Lower leg skin (tissue), 4 donors: ENCODE data around the gene OLFM4. TPM values are rescaled to one million over a fixed set of nuclear protein-coding genes. Genes with fewer than 3 reads are reported as not detected.

Experiments used
- DNase-seq, 2 donors: peaks; one replicate each; pipeline ENCODE4 v3.0.0-alpha.2; 2019; ENCODE audit warnings: low spot score in 2 of 2
- H3K4me3 ChIP-seq: fragments of 200-600 bp; sonication (generic); 2 replicates; pipeline ENCODE4 v1.5.1; 2017; ENCODE audit warnings: mild to moderate bottlenecking, low read depth; ENCODE audit not compliant: poor library complexity, severe bottlenecking
- POLR2A ChIP-seq, 2 donors: fragments of 450-650 bp; IDR thresholded peaks; one replicate each; pipeline ENCODE4 v1.6.1; 2016 to 2017; ENCODE audit warnings: antibody characterized with exemption in 2 of 2, mild to moderate bottlenecking in 1 of 2, moderate library complexity in 1 of 2
- WGBS, 2 donors: methylation state at CpG; one replicate each; pipeline ENCODE4 v1.1.5; 2018; 5-methylcytosine and 5-hydroxymethylcytosine counted together
- intact Hi-C: fragments of 100-400 bp; cut with DNase I; formaldehyde crosslinking; loops from one replicate; pipeline ENCODE4 v1.15.0; 2023; ENCODE audit warnings: low total_unique reads
- total RNA-seq, 4 donors: library from RNA; depleted of rRNA; stranded (reverse); fragments of >200 nt; gene quantifications; one replicate each; pipeline ENCODE4 v1.1.0, GENCODE V29; 2016
- TF ChIP-seq, protein P1 (sequence below), 3 donors: fragments of 450-650 bp; IDR thresholded peaks; one replicate each; pipeline ENCODE4 v1.5.1; 2016; ENCODE audit warnings: antibody characterized with exemption in 3 of 3, mild to moderate bottlenecking in 3 of 3, moderate library complexity in 2 of 3

OLFM4 gene
- total RNA-seq, 4 donors from 2014 or later = 0.34 to 0.88 (median 0.51) TPM

DNA sequence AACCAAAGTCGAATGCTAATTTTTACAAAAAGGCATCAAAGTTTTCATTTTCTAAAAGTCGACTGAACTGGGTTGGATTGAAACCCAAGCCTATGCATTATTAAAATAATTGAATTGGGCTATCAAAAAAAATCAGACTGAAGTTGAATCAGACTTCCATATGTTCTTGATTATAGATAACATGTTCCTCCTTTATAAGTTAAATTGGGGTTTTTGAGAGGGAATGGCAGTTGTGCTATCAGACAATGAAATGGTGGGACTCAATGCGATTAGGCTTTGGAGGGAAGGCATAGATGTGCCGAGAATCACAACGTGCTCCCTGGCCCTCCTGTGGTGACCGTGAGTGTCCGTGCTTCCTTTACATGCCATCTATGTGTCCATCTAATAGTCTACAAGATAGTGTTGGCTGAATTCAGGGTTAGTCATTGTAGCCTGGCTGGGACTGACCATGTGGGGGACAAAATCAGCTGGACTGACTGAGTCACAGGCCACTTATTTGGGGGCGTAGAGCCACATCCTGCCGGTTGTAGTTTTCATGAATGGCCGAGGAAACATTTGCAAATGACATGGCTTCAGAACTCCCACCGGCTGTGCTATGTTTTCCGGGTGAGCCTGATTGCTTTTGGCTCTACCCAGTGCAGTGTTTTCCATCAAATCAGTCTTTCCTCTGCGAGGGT lies 37.1 kb upstream of the OLFM4 start:
- intact Hi-C loops = no loop called here
- H3K4me3 ChIP-seq = no peak overlapping the region
- TF ChIP-seq, protein P1, sequence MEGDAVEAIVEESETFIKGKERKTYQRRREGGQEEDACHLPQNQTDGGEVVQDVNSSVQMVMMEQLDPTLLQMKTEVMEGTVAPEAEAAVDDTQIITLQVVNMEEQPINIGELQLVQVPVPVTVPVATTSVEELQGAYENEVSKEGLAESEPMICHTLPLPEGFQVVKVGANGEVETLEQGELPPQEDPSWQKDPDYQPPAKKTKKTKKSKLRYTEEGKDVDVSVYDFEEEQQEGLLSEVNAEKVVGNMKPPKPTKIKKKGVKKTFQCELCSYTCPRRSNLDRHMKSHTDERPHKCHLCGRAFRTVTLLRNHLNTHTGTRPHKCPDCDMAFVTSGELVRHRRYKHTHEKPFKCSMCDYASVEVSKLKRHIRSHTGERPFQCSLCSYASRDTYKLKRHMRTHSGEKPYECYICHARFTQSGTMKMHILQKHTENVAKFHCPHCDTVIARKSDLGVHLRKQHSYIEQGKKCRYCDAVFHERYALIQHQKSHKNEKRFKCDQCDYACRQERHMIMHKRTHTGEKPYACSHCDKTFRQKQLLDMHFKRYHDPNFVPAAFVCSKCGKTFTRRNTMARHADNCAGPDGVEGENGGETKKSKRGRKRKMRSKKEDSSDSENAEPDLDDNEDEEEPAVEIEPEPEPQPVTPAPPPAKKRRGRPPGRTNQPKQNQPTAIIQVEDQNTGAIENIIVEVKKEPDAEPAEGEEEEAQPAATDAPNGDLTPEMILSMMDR (IDR thresholded peaks at IDR 0.05) = no peak
- no peak for TF ChIP-seq POLR2A (IDR thresholded peaks at IDR 0.05)
- DNase-seq = no peak
- WGBS, 2 donors = 80 to 83% methylated on average over 13 of the region's 13 CpGs

DNA sequence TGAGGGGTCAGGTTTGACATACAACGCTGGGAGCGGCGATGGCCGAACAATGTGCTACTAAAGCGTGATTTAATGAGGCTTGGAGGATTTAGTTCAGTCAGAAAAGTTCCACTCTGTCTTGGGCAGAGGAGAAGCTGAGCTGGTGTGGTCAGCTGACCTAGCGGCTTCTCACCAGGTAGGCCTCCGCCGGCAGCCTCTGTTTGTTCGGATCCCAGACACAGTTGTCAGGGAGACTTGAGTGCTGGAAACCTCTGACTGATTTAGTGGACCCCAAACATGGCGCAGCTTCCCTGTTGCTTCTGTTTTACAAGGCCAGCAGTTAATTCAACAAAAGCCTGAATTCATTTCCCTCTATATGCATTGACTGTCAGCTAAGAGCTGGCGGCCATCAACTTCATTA lies 36.5 kb upstream of the OLFM4 start:
- H3K4me3 ChIP-seq = no peak overlapping the region
- DNase-seq = no peak
- 92 to 93% methylated on average over 11 of the region's 11 CpGs for WGBS, 2 donors
- TF ChIP-seq, protein P1 (IDR thresholded peaks at IDR 0.05) = no peak
- no peak for TF ChIP-seq POLR2A (IDR thresholded peaks at IDR 0.05)
- intact Hi-C loops = no loop called here

DNA sequence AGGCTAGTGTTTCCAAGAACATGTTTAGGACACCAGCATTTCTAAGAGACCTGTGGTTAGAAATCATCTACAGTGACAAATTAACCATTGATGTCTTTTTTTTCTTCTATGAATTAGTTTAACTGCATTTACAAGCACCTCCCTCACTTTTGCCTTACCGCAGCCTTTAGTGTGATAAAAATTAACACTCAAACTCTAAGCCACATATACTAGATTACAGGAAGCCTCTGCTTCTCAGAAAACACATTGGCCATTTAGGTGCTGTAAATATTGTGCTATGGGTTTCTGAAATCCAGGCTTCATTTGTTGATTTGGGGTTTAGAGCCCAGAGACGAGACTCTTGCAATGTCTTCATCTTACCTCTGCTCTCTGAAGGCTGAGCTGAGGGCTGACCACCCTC lies 34.6 kb upstream of the OLFM4 start:
- TF ChIP-seq, protein P1 (IDR thresholded peaks at IDR 0.05) = no peak
- TF ChIP-seq POLR2A (IDR thresholded peaks at IDR 0.05) = no peak
- DNase-seq = no peak
- intact Hi-C loops = no loop called here
- no peak overlapping the region for H3K4me3 ChIP-seq
- 75 to 78% methylated on average over 2 of the region's 2 CpGs for WGBS, 2 donors

DNA sequence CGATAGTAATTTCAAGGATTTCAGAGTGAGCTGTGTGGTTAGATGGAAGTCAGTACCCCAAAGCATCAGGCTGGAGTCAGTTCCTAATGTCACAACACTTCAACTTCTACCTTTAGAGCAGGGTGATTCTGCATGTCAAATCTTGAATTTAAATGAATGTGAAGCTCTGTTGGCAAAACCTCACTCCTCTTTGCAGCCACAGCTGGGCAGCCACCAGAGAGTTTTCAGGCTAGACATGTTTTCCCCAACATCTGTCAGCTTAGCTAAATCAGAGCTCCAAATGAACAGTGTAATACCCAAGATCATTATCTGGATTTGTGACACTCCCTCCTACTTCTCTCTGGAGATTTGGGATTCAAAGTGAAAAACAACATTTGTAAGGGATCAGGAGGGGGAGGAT lies 33.7 kb upstream of the OLFM4 start:
- no peak for TF ChIP-seq POLR2A (IDR thresholded peaks at IDR 0.05)
- TF ChIP-seq, protein P1 (IDR thresholded peaks at IDR 0.05) = no peak
- H3K4me3 ChIP-seq = no peak overlapping the region
- intact Hi-C loops = no loop called here
- no peak for DNase-seq
- WGBS, 2 donors = 65 to 67% methylated on average over 1 of the region's 1 CpG

DNA sequence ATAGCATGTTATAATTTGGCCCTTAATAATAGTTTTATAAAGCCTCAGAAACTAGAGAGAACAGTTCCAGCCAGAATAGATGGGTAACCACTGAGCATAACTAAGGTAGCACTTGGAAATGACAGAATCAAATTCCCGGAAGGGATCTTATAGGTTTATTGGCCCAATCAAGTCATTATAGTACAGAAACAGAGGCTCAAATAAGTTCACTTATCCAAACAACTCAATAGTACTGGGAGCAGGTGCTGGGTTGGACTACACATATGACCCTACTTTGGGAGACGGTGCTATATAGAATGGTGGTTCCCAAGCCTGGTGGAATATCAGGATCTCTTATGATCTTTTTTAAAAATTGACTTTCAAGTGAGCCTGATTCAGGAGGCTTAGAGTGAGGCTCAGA lies 32.7 kb upstream of the OLFM4 start:
- 87 to 95% methylated on average over 2 of the region's 2 CpGs for WGBS, 2 donors

More for the DNA sequence above, 32.7 kb upstream of the OLFM4 start:
- H3K4me3 ChIP-seq = no peak overlapping the region
- intact Hi-C loops = no loop called here
- no peak for DNase-seq
- TF ChIP-seq, protein P1 (IDR thresholded peaks at IDR 0.05) = no peak
- no peak for TF ChIP-seq POLR2A (IDR thresholded peaks at IDR 0.05)
